A549 treated with CORT108297 at 1 μM for 4 hours (cell line): ENCODE results near the gene SORBS1. TPM values are rescaled to one million over a fixed set of nuclear protein-coding genes. Genes with fewer than 3 reads are reported as not detected.

Source experiments
- total RNA-seq: library from RNA; stranded (reverse); fragments of 200-300 nt; extraction: Qiagen RNA extraction; gene quantifications from 5 replicates; pipeline ENCODE4 v1.2.3, GENCODE V29; 2022

The SORBS1 gene
- total RNA-seq = 0.36 to 0.69 TPM (median 0.47 TPM) in 5 replicates

DNA sequence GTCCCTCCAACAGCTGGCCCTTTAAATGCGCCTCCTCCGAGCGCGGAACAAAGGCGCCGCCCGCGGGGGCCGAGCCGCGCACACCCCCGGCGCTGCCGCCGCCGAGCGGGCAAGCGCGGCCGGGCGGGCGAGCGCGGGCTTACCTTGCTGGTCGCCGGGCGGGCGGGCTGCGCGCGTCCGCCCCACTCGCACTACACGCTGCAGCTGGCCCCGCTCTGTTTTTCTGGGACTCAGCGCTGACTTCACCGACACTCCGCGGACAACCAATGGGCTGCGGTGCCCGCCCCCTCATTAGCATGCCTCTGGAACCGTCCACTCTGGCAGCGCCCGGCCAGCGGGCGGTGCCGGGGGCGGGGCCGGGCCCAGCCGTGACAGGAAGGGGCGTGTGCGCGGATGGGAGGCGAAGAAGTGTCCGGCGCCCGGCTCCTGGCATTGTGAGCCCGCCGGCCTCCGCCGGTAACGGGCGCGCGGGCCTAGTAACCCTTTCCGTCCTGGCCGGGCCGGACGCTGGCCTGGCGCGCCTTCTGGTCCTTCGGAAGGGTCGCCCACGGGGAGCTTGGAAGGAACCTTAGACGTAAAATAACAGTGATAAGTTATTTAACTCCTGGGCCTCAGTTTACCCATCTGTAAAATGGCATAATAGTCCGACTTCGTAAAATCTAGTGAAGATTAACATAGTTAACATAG lies at the start of gene SORBS1:
Gene SORBS1 (minus strand): TSS at position 195 of the 687 bp plus-strand sequence. CDS start 120,236 bp downstream, outside the sequence.

DNA sequence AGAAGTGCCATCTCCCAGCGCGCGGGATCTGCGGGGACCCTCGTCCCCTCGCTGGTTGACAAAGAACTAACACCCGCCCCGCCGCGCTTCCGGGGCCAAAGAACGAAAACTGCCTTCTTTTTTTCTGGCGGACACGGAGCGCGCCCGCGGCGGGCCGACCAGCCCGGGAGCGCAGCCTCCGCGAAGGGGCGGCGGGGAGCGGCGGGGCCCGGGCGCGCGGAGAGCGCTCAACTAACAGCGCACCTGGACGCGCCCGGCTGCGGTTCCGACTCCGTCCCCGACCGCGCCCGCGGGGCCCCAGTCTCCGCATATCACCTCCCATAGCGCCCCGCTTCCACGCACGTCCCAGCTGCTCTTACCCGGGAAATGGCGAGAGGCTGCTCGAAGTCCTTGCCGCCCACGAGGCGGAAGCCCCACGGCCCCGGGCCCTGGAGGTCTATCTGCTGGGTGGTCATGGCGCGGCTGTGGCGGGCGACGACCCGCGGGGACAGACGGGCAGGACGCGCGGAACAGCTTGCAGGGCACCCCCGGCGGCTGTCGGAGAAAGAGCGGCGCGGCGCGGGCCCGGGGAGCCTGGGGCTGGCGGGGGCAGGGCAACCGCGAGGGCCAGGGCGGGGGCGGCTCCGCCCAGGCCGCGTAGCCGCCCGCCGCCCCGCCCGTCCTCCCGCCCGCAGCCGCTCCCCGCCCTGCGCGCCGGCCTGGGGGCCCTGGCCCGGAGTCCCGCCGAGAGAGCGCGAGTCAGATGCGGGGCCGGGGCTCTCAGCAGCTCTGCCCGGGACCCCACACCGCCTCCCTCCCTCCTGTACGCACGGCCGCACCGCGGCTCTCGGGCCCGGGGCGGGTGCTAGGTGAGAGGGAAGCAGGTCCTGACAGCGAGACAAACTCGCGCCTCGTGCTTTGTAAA lies 270.5 kb downstream of the SORBS1 start, which contains the start of gene PDLIM1:
Gene PDLIM1 (minus strand): TSS at position 543 of the 904 bp plus-strand sequence. CDS start 88 bp downstream, at position 455.

Other genes starting within 250 kb of the SORBS1 start
- gene ALDH18A1, start 95.3 kb upstream of the SORBS1 start, total RNA-seq = 46.7 to 54.6 TPM (median 49.3 TPM) in 5 replicates
- gene TCTN3, start 132.6 kb upstream of the SORBS1 start, total RNA-seq = 43.1 to 48.0 TPM (median 45.4 TPM) in 5 replicates
- gene ENTPD1, start 194.8 kb upstream of the SORBS1 start, total RNA-seq = 0.02 to 0.05 TPM in 2 of 5 replicates, not detected in the others